Hypothalamus (tissue), 51 donors: ENCODE results near the gene MAN2B2.
"Not testable (repeated sequence)": the region's sequence is repeated elsewhere in the genome, so short reads cannot be mapped to it uniquely, and the experiment has no call there.

Experiments
- DNase-seq, 51 donors: peaks; one replicate each; lab custom pipeline; 2025; lab: John Stamatoyannopoulos, UW

MAN2B2 gene

DNA sequence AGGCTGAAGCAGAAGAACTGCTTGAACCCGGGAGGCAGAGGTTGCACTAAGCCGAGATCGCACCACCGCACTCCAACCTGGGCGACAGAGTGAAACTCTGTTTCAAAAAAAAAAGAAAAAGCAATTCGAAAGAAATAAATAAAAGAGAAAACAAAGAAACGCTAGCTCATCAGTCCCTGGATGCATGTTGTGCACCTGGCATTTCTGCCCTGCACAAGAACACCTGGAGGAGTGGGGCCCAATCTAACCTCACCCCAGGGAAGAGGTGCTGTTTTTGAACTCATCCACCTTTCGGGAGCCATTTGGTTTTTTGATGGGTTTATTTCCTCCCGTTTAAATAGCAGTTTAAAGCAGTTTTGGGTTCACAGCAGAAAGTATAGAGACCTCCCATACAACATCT lies 59.8 kb downstream of the MAN2B2 start:
- no peak for DNase-seq

DNA sequence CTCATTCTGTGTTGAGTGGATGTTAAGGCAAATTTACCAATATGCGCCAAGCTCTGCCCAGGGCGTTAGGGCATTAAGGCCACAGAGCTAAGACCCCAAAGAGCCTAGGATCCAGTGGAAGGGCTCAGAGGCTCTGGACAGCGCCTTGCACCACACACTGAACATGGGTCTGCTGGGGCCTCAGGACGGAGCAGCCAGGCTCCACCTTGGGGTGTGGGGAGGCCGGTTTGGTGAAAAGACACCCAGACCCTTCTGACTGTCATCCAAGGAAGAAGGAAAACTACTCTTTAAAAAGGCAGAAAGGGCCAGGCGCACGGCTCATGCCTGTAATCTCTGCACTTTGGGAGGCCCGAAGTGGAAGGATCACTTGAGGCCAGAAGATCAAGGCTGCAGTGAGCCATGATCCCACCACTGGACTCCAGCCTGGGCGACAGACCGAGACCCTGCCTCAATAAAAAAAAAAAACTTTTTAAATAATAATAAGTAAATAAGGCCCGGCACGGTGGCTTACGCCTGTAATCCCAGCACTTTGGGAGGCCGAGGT lies 64.2 kb downstream of the MAN2B2 start:
- no peak for DNase-seq

DNA sequence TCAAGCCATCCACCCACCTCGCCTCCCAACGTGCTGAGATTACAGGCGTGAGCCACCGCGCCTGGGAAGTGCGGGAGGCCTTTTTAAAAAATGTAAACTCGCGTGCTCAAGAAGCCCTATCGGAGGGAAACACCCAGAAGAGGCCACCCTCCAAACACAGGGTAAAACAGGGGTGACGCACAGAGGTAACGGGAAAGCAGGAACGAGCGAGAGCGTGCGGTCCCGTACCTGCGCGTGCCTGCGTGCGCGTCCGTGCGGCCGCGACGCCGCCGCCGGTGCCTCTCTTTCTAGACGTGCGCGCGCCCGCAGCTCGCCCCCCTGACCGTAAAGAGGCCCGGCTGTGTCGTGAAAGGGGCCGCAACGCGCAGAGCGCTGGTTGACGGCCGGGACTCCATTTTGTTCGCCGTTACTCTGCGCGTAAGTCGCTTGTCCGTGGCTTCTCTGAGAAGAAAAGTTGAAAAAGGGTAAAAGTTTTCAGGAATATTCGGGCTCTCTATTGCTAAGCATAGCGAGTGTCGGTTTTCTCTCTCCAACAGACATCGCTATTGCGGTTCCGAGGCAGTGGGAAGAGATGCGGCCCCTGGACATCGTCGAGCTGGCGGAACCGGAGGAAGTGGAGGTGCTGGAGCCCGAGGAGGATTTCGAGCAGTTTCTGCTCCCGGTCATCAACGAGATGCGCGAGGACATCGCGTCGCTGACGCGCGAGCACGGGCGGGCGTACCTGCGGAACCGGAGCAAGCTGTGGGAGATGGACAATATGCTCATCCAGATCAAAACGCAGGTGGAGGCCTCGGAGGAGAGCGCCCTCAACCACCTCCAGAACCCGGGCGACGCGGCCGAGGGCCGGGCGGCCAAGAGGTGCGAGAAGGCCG lies 65.5 kb downstream of the MAN2B2 start, which contains the start of gene MRFAP1:
TSS of gene MRFAP1 (plus strand) at position 394 of the 872 bp plus-strand sequence. CDS start at position 572, 178 bp downstream.
- DNase-seq: peak; percentile 56 to 93 (median 84)

DNA sequence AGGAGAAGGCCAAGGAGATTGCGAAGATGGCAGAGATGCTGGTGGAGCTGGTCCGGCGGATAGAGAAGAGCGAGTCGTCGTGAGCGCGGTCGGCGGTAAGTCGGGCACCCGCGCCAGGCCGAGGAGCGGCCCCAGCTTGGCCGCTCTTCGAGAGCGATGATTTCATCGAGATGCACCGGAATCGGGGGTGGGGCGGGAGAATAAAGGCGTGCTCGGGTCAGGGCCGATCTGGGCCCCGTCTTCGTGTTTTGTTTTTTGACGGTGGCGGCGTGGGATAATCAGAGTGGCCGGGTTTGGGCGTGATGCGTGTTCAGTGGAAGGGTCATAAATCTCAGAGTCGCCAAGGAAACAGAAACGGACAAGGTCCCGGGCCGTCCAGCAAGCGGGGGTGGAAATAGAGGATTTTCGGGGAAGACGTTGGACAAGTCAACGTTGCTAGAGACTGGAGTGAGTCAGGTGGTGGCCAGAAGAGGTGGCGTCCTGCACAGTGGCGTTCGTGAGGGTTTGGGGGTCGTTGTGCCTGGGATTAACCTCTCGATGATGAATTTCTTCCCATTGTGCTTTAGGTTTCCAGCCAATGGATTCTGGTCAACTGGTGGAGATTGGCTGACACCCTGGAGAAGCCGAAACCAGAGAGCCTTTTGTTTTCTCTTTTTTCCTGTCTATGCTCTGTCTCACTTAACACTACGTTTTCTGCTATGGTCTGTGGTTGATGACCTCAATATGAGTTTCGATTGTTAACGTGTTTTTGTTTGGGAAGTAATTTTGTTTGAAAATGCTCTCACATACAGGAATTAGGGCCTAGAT lies 66.4 kb downstream of the MAN2B2 start:
- DNase-seq: peak in 12 of 51 donors; percentile 23 to 73 (median 53)

DNA sequence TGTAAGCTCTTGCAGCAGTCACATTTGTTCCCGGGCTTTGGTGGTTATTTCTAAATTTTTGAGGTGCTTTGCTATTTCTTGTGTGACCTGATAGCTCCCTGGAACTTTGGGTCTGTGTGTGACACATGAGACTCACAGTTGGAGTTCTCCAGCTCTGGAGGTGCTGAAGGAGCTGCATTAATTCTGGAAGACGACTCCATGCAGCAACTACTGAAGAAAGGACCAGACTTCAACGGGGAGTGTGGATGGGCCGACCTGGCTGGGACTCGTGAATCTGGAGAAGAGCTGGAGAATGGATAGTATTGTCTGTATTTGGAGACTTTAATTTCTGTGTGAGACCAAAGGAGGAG lies 67.0 kb downstream of the MAN2B2 start:
- DNase-seq: no peak

DNA sequence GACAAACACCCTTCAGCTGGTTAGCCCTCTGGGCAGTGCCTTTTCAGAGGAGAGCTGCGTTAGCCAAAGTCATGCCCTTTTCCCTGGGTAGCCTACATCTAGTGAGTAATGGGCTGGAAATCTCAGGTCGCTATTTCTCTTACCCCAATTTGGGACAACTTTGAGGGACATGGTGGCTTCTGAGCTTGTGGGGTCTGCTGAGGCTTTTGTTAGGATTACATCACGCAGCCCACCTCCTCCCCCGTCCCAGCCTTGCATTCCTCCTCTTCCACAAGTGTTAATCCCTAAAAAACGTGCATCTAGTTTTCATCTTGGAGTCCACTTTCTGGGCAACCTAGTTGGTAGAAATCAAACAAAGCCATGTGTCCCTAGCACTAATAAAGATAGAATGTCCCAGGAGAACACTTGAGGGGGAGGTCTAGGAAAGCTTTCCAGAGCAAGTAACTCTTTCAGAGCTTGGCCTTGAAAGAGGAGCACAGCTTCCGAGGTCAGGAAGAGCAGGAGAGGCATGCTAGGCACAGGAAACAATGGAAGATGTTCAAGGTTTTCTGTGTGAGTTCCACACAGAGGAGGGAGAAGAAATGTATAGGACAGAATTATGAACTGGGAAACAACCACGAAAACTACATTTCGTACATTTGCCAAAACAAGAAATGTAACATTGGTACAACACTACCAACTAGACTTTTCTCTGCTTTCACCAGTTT lies 68.3 kb downstream of the MAN2B2 start:
- no peak for DNase-seq

DNA sequence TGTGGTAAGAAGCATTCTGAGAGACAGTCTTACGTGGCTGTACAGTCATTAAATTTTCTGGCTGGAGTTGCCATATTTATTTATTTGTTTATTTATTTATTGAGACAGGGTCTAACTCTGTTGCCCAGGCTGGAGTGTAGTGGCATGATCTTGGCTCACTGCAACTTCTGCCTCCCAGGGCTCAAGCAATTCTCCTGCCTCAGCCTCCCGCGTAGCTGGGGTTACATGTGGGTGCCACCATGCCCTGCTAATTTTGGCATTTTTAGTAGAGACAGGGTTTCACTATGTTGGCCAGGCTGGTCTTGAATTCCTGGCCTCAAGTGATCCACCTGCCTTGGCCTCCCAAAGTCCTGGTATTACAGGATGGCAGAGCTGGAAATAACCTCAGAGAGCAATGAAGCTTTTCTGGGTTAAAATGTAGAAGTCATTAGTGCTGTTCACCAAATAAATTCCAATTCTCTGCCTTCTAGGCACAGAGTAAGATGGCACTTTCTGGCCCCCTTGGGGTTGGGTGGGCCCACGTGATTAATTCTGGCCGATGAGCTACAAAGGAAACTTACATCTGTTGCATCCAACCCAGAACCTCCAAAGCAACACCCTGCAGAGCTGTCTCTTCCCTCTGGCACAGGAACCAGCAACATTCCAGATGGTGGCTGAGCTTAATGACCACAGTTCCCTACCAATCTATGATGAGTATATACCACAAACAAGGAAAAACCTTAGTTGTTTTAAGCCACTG lies 70.0 kb downstream of the MAN2B2 start:
- no peak for DNase-seq

DNA sequence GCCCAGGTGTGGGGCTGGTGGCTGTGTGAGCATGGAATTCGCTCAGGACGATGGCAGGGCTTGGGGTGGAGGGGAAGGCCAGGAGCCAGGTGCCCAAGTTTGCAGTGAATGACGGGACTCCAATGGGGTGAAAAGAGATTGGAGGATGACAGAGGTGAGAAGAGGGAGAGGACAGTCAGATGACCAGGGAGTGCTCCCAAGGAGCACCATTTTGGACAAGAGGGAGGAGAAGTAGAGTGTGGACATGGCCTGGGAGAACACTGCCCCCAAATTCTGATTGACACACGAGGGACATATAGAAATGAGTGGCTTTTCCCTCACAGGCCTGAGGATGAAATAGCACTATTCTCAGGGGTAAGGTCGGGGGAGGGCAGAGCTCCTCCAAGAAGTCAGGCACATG lies 72.2 kb downstream of the MAN2B2 start:
- no peak for DNase-seq

DNA sequence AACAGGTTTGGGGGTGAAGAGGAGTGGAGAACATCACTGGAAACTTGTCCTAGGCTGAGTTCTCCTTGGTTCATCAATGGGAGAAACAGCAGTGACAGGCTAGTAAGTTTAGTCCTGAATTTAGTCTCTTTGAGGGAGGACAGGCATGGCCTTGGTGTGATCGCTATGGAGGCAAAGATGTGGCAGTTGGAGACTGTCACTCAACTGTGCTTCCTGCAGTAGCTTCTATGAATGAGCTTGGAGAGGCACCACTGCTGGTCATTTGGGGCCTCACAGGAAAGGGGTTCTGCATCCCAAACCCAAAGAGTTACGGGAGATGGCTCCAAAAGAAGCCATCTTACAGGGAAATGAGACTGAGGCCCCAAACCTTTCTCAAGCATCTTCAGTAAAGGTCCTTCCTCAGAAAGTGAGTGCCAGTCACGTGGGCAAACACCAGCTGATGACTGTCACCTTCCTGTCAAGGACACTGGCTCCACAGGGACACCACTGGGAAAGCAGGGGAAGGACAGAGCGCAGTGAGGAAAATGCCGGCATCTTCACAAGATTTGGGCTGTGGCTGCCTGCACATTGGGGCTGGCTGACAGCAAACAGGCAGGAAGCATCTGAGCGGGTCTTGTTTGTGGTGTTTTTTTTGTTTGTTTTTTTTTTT lies 72.7 kb downstream of the MAN2B2 start:
- DNase-seq: no peak

DNA sequence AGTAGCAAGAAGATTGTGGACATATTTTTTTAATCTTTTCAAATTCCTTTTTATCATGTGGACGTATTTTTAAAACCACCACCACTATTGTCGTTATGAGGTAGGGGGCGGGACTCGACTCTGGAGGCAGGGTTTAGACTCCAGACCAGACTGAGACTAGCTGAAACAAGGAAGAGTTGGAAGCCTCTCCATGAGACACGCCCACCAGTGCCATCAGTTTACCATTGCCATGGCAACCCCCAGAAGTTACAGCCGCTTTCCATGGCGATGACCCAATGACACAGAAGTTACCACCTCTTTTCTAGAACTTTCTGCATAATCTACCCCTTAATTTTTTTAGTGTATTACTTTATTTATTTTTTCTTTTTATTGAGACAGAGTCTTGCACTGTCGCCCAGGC lies 74.2 kb downstream of the MAN2B2 start:
- no peak for DNase-seq

DNA sequence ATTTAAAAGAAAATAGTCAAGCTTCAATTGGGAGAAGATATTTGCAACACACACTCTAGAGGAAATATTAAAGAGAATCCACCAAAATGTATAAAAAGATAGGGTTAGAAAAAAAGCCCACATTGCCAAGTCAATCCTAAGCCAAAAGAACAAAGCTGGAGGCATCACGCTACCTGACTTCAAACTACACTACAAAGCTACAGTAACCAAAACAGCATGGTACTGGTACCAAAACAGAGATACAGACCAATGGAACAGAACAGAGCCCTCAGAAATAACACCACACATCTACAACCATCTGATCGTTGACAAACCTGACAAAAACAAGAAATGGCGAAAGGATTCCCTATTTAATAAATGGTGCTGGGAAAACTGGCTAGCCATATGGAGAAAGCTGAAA lies 79.2 kb downstream of the MAN2B2 start:
- DNase-seq: not testable (repeated sequence)

DNA sequence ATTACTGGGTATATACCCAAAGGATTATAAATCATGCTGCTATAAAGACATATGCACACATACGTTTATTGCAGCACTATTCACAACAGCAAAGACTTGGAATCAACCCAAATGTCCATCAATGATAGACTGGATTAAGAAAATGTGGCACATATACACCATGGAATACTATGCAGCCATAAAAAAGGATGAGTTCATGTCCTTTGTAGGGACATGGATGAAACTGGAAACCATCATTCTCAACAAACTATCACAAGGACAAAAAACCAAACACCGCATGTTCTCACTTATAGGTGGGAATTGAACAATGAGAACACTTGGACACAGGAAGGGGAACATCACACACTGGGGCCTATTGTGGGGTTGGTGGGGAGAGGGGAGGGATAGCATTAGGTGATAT lies 80.3 kb downstream of the MAN2B2 start:
- not testable (repeated sequence) for DNase-seq

DNA sequence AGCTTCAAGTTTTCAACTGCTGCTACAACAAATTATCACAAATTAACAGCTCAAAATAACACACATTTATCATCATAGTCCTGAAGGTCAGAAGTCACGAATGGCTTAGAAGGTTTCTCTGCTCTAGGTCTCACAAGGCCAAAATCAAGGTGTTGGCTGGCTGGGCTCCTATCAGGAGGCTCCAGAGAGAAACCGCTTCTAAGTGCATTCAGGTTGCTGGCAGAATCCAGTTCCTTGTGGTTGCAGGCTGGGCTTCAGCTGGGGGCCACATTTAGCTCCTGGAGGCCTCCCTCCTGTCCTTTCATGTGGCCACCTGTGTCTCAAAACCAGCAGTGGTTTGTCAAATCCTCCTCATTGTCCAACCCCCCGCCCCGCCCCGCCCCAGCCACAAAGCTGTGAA lies 80.9 kb downstream of the MAN2B2 start:
- DNase-seq: no peak

DNA sequence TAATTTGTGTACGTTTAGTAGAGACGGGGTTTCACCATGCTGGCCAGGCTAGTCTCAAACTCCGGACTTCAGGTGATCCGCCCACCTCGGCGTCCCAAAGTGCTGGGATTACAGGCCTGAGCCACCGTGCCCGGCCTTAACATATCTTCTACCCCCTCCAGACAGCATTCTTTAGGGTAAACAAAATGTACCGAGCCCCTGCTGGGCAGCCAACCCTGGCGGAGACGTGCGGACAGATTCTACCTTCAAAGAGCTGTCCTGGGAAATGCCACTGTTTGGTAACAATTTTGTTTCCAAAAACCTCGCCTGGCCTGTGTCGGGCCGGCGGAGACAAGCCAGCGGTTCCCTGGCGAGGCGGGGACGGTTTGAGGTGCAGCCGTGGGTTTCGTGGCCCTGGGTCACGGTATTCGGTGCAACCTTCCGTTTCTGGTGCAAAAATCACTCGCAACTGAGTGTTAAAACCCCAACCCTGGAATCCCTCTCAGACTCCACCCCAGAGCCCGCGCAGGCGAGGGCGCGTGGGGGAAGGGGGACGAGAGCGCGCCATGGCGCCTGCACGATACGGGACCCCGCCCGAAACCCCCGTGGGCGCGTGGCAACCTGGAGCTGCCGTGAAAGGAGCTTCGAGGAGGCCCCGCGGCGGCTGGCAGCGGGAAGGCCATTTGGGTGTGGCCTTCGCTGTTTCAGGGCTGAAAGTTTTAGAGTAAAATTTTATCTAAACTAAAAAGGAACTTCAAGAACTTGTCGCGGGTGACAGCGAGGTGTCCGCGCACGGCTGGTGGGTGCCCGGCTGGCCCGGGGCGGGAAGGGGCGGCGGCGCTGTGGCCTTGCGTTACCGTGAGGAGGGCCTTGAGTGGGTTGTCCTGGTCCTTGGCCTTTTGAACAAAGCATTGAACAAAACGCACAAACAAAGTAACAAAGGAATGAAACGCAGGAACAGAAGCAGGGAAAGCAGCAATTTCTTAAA lies 82.5 kb downstream of the MAN2B2 start:
- no peak for DNase-seq

DNA sequence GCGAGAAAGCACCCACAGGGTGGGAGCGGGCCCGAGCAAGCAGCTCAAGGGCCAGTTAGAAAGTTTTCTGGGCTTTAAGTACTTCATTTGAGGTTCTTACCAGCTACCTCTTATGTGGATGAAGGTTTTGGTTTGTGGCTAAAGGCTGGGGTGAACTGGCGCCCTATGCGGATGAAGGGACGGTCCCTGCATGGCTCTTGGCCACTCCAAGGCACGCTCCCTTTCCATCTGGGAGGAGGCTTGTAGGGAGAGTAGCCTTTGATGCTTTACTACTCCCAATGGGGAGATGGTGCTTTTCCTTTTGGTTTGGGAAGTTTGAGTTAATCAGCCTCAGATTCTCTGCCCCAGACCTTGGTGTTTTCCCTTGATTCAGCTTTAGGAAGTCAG lies 83.2 kb downstream of the MAN2B2 start:
- DNase-seq: no peak

DNA sequence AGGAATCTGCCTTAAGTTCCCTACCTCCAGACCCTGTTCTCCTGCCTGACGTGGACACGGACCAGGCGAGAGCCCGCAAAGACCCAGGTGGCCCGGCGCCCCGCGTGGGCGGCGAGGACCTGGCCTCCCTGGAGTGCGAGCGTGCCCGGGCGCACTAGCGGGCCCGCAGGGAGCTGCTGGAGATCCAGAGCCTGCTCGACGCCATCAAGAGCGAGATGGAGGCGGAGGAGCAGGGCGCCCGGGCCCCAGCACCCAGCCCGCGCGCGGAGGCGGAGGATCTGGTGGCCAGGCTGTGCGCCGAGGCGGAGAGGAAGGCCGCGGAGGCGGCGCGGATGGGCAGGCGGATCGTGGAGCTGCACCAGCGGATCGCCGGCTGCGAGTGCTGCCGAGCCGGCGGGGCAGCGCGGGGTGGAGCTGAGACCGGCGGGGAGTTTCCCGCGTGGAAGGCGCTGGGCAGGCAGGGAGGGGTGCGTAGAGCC lies 83.6 kb downstream of the MAN2B2 start:
- DNase-seq: peak in 13 of 51 donors; percentile 8 to 47 (median 23)

DNA sequence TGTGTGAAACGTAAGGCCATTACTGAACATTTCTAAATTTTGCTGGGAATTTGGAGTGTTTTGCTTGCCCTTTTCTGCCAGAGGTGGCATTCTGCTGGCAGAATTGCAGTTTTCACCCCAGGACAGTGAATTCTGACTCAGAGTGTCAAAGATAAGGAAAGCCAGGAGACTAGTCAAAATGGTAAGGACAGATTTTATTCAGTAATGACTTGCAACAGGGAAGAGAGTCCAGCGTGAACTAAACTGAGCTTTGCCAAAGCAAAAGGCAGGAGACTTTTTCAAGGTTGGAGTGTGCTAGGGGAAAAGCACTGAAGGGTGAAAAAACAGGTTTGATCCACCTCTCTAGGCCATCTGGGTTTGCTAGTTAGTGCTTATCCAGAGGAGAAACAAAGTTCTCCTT lies 84.9 kb downstream of the MAN2B2 start:
- no peak for DNase-seq

DNA sequence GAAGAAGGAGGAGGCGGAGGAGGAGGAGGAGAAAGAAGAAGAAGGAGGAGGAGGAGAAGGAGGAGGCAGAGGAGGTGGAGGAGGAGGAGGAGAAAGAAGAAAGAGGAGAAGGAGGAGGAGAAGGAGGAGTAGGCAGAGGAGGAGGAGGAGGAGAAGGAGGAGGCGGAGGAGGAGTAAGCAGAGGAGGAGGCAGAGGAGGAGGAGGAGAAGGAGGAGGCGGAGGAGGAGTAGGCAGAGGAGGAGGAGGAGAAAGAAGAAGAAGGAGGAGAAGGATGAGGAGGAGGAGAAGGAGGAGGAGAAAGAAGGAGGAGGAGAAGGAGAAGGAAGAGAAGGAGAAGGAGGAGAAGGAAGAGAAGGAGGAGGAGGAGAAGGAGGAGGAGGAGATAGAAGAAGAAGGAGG lies 85.4 kb downstream of the MAN2B2 start:
- DNase-seq: no peak
